ENCODE measurements around the gene CD47. TPM values are rescaled to one million over a fixed set of nuclear protein-coding genes. Genes with fewer than 3 reads are reported as not detected.

CD47 gene
- polyA plus RNA-seq, 3 donors, result 52.3 to 203 (median 173) TPM

DNA sequence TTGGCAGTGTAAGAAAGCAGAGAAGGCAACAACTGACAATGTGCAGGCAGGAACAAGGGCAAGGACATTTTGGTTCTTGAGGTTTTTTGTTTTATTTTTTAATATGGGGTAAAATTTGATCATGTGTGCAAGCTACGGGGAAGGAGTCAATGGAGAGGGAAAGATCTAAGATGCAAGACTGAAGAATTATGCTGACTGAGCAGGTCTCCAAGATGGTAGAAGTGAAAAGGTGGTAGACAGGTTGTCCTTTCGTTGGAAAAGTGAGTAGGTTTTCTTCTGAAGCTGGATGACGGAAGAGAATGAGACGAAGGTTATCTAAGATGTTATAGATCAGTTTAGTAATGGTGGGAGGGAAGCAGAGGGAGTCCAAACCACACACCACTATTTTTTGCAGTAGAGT, 4.2 kb downstream of the CD47 start:
- DNase-seq, result no peak
- H3K27ac Mint-ChIP-seq, result no peak overlapping the region
- H3K4me3 Mint-ChIP-seq, result no peak overlapping the region
- Histone ChIP-seq H3K9ac (ENCODE audit: insufficient read depth, low read length, poor library complexity, severe bottlenecking) (no peak overlapping the region), H3K4me1 (ENCODE audit: control insufficient read depth in 1 of 2, insufficient read depth in 2 of 2, low read length in 2 of 2) (peaks cover 30 to 47% of the 10 kb centered on the region in 2 donors), H3K27ac (ENCODE audit: low read depth in 1 of 2, low read length in 2 of 2) (peak overlapping the region in 1 of 2 donors; percentile 24), H3K4me3 (replicated peaks in 1 of 3; ENCODE audit: low read depth in 2 of 3, low read length in 3 of 3) (no peak overlapping the region), H3K4me2 (replicated peaks; ENCODE audit: extremely low read depth, low read length, poor library complexity, severe bottlenecking) (no peak overlapping the region), H4K20me1 (ENCODE audit: insufficient read depth, low read length) (peaks cover 42% of the 10 kb centered on the region), H2AFZ (ENCODE audit: insufficient read depth, low read depth, low read length, poor library complexity, severe bottlenecking) (no peak overlapping the region), H3K9me3 (replicated peaks in 1 of 2; ENCODE audit: control insufficient read depth in 1 of 2, insufficient read depth in 1 of 2, low read length in 2 of 2) (no peaks in the 10 kb centered on the region), H3K36me3 (replicated peaks in 1 of 2; ENCODE audit: control insufficient read depth in 1 of 2, insufficient read depth in 2 of 2, low read length in 2 of 2) (no peaks in the 10 kb centered on the region), H3K79me2 (ENCODE audit: insufficient read depth, low read length) (peaks cover 91% of the 10 kb centered on the region), H3K27me3 (ENCODE audit: control insufficient read depth in 2 of 2, insufficient read depth in 2 of 2, low read length in 2 of 2) (no peaks in the 10 kb centered on the region)
- H3K4me1 Mint-ChIP-seq, result peaks cover 20% of the 10 kb centered on the region
- peaks cover 0 to 1% (median 0%) of the 10 kb centered on the region in 7 donors for H3K9me3 Mint-ChIP-seq
- H3K27me3 Mint-ChIP-seq (ENCODE audit: low read depth in 3 of 3), result peaks cover 0 to 1% (median 0%) of the 10 kb centered on the region in 3 donors
- no peaks in the 10 kb centered on the region for H3K36me3 Mint-ChIP-seq
- no peak for TF ChIP-seq CTCF (IDR thresholded peaks at IDR 0.05)
- intact Hi-C loops (cut with micrococcal nuclease), result no loop called here
- WGBS (ENCODE audit: insufficient coverage), result 93% methylated on average over 1 of the region's 4 CpGs

GRCh38 chr3:108085810-108086350, 5.0 kb downstream of the CD47 start:
- intact Hi-C loops (cut with micrococcal nuclease), result no loop called here
- no peaks in the 10 kb centered on the region for H3K36me3 Mint-ChIP-seq
- 67% methylated on average over 1 of the region's 2 CpGs for WGBS (ENCODE audit: insufficient coverage)

More at GRCh38 chr3:108085810-108086350, 5.0 kb downstream of the CD47 start:
- Mint-ChIP-seq H3K4me3 (no peak overlapping the region), H3K4me1 (peaks cover 18% of the 10 kb centered on the region), H3K9me3 (no peaks in the 10 kb centered on the region), H3K27me3 (ENCODE audit: low read depth in 3 of 3) (no peaks in the 10 kb centered on the region), H3K27ac (no peak overlapping the region)
- peaks cover 26 to 42% of the 10 kb centered on the region in 2 donors for H3K4me1 ChIP-seq (ENCODE audit: control insufficient read depth in 1 of 2, insufficient read depth in 2 of 2, low read length in 2 of 2)
- H3K36me3 ChIP-seq (replicated peaks in 1 of 2; ENCODE audit: control insufficient read depth in 1 of 2, insufficient read depth in 2 of 2, low read length in 2 of 2), result no peaks in the 10 kb centered on the region
- H2AFZ ChIP-seq (ENCODE audit: insufficient read depth, low read depth, low read length, poor library complexity, severe bottlenecking), result no peak overlapping the region
- H3K27ac ChIP-seq (ENCODE audit: low read depth in 1 of 2, low read length in 2 of 2), result peak overlapping the region in 1 of 2 donors; percentile 24
- H3K9ac ChIP-seq (ENCODE audit: insufficient read depth, low read length, poor library complexity, severe bottlenecking), result no peak overlapping the region
- H3K9me3 ChIP-seq (replicated peaks in 1 of 2; ENCODE audit: control insufficient read depth in 1 of 2, insufficient read depth in 1 of 2, low read length in 2 of 2), result no peaks in the 10 kb centered on the region
- no peak for TF ChIP-seq CTCF (IDR thresholded peaks at IDR 0.05)
- peak in 2 of 3 donors; percentile 18 to 48 for DNase-seq
- H3K4me3 ChIP-seq (replicated peaks in 1 of 3; ENCODE audit: low read depth in 2 of 3, low read length in 3 of 3), result no peak overlapping the region
- H3K79me2 ChIP-seq (ENCODE audit: insufficient read depth, low read length), result peaks cover 98% of the 10 kb centered on the region
- no peaks in the 10 kb centered on the region for H3K27me3 ChIP-seq (ENCODE audit: control insufficient read depth in 2 of 2, insufficient read depth in 2 of 2, low read length in 2 of 2)
- H3K4me2 ChIP-seq (replicated peaks; ENCODE audit: extremely low read depth, low read length, poor library complexity, severe bottlenecking), result peak overlapping the region; percentile 2
- H4K20me1 ChIP-seq (ENCODE audit: insufficient read depth, low read length), result peaks cover 50% of the 10 kb centered on the region
